MCF 10A (cell line): ENCODE measurements around the gene SLC25A53. TPM values are rescaled to one million over a fixed set of nuclear protein-coding genes. Genes with fewer than 3 reads are reported as not detected.
A peak's percentile ranks its signal among the peaks of the same experiment; 100 is the strongest.

Source experiments
- BruUV-seq: library from RNA; stranded (reverse); fragments of 400-500 nt; replicated peaks from 2 replicates; lab custom pipeline; 2021; lab: Mats Ljungman, UMichigan
- CTCF ChIA-PET: fragments of 300-600 bp; sonication (Branson Sonifier 250); formaldehyde crosslinking; extraction: SDS; loops from one replicate; lab custom pipeline; 2021; ENCODE audit warnings: antibody characterized with exemption, inconsistent platforms; lab: Yijun Ruan, JAX
- POLR2A ChIA-PET: fragments of 300-600, 350-650 bp; sonication (Branson Sonifier 250); formaldehyde crosslinking; extraction: SDS; loops from one replicate; lab custom pipeline; 2020; ENCODE audit warnings: antibody characterized with exemption, inconsistent platforms; lab: Yijun Ruan, JAX
- DNase-seq: peaks from one replicate; pipeline ENCODE4 v3.0.0-alpha.2; 2018; ENCODE audit not compliant: unreplicated experiment
- H3K27ac Mint-ChIP-seq: one replicate; pipeline ENCODE4 v1.8.0; 2022; ENCODE audit warnings: mild to moderate bottlenecking, low read depth, mixed read lengths; ENCODE audit not compliant: unreplicated experiment
- H3K27me3 Mint-ChIP-seq: one replicate; pipeline ENCODE4 v1.8.0; 2022; ENCODE audit warnings: mixed read lengths; ENCODE audit not compliant: insufficient read depth, unreplicated experiment
- H3K36me3 Mint-ChIP-seq: one replicate; pipeline ENCODE4 v1.8.0; 2022; ENCODE audit warnings: mild to moderate bottlenecking, moderate library complexity, mixed read lengths; ENCODE audit not compliant: insufficient read depth, unreplicated experiment
- H3K4me1 Mint-ChIP-seq: one replicate; pipeline ENCODE4 v1.8.0; 2022; ENCODE audit warnings: mixed read lengths; ENCODE audit not compliant: insufficient read depth, unreplicated experiment
- H3K4me3 Mint-ChIP-seq: one replicate; pipeline ENCODE4 v1.8.0; 2022; ENCODE audit warnings: mild to moderate bottlenecking, moderate library complexity, mixed read lengths; ENCODE audit not compliant: unreplicated experiment
- H3K9me3 Mint-ChIP-seq: one replicate; pipeline ENCODE4 v1.8.0; 2022; ENCODE audit warnings: mixed read lengths; ENCODE audit not compliant: unreplicated experiment
- CTCF ChIP-seq: fragments of 200-600 bp; IDR thresholded peaks from one replicate; pipeline ENCODE4 v1.8.0; 2022; ENCODE audit warnings: antibody characterized with exemption, mild to moderate bottlenecking; ENCODE audit not compliant: unreplicated experiment
- intact Hi-C: fragments of 100-400 bp; cut with micrococcal nuclease; formaldehyde crosslinking; loops from 2 replicates; pipeline ENCODE4 v1.14.1; 2022
- total RNA-seq: library from RNA; stranded (reverse); gene quantifications from 2 replicates; pipeline ENCODE4 v1.2.3, GENCODE V29; 2022

Gene SLC25A53
- total RNA-seq, 1 experiment from 2014 or later, result 3.2 TPM

GRCh38 chrX:104168127-104168526, 11.3 kb upstream of the SLC25A53 start:
- POLR2A ChIA-PET, result interaction anchor here (1.1 to 3.3 kb wide), 2 partner anchors 11 to 13 kb away, joined by 6 to 75 read pairs; partner anchors contain the start of gene SLC25A53
- peaks cover 19% of the 10 kb centered on the region for H3K4me1 Mint-ChIP-seq
- no peak overlapping the region for H3K27ac Mint-ChIP-seq
- CTCF ChIA-PET, result no interaction called here
- intact Hi-C loops, result no loop called here
- H3K36me3 Mint-ChIP-seq, result peaks cover 8% of the 10 kb centered on the region
- H3K4me3 Mint-ChIP-seq, result peak overlapping the region; percentile 76
- no peaks in the 10 kb centered on the region for H3K9me3 Mint-ChIP-seq
- no peak for DNase-seq
- BruUV-seq, result TSS peak; percentile 44
- no peak for TF ChIP-seq CTCF
- peaks cover 54% of the 10 kb centered on the region for H3K27me3 Mint-ChIP-seq

- H3K9me3 Mint-ChIP-seq, result no peaks in the 10 kb centered on the region
- peak overlapping the region; percentile 76 for H3K4me3 Mint-ChIP-seq
- BruUV-seq, result no TSS peak
- DNase-seq, result no peak
- CTCF ChIA-PET, result interaction anchor here (0.6 to 1.8 kb wide), 5 partner anchors 10 to 80 kb away, joined by 3 to 14 read pairs (median 3); partner anchors contain the start of gene SLC25A53
- H3K36me3 Mint-ChIP-seq, result peaks cover 8% of the 10 kb centered on the region
- H3K27ac Mint-ChIP-seq, result peak overlapping the region; percentile 52
- H3K27me3 Mint-ChIP-seq, result peaks cover 66% of the 10 kb centered on the region
- intact Hi-C loops, result no loop called here
- peaks cover 19% of the 10 kb centered on the region for H3K4me1 Mint-ChIP-seq
- POLR2A ChIA-PET, result interaction anchor here (0.6 to 3.3 kb wide), 9 partner anchors 8 to 42 kb away, joined by 3 to 75 read pairs (median 6); partner anchors contain the start of gene SLC25A53
- TF ChIP-seq CTCF, result no peak
Measured at GRCh38 chrX:104166735-104167436, 10.1 kb upstream of the SLC25A53 start.

GRCh38 chrX:104165894-104166734, 9.3 kb upstream of the SLC25A53 start, which contains the start of gene FAM199X:
Gene FAM199X, plus strand, starts transcription at chrX:104166453. Its CDS starts 333 bp downstream, at chrX:104166786.
- TF ChIP-seq CTCF, result peak; percentile 49
- CTCF ChIA-PET, result interaction anchor here (0.6 to 1.8 kb wide), 6 partner anchors 9 to 549 kb away, joined by 3 to 14 read pairs (median 3); partner anchors contain the start of gene SLC25A53
- H3K4me3 Mint-ChIP-seq, result peak within 1 kb of the TSS; percentile 76
- peak within 1 kb of the TSS; percentile 52 for H3K27ac Mint-ChIP-seq
- POLR2A ChIA-PET, result interaction anchor here (0.5 to 3.3 kb wide), 7 partner anchors 9 to 108 kb away, joined by 3 to 75 read pairs (median 4); partner anchors contain the start of gene SLC25A53
- H3K36me3 Mint-ChIP-seq, result peaks cover 8% of the 10 kb centered on the region
- BruUV-seq, result no TSS peak
- H3K4me1 Mint-ChIP-seq, result peaks cover 19% of the 10 kb centered on the region
- peak; percentile 85 for DNase-seq
- intact Hi-C loops, result no loop called here
- no peaks in the 10 kb centered on the region for H3K9me3 Mint-ChIP-seq
- H3K27me3 Mint-ChIP-seq, result peaks cover 64% of the 10 kb centered on the region
